Stimulated activated naive CD4-positive, alpha-beta T cell (primary cell): ENCODE measurements around the gene ZNF197.
"Not testable (repeated sequence)": the region's sequence is repeated elsewhere in the genome, so short reads cannot be mapped to it uniquely, and the experiment has no call there.

Source experiments
- DNase-seq, 6 experiments: peaks; one replicate each; lab custom pipeline; 2025; lab: John Stamatoyannopoulos, UW

Gene ZNF197

DNA sequence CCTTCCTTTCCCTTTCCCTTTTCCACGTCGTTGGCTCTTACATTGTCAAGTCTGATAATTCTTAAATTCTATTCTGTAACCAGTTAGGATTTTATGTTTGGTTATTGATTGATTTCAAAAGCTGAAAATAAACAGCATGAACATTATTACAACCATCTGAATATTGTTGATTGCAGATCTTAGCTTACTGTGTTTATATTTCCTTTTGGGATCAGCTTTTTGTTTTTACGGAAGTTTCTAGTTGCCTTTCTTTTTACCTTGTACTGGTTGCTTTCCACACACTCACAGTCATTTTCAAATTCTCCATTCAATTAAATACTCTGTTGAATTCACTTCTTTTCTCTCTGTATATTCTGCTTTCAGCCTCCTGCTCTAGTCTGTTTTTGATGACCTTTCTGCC is 40.3 kb downstream of the ZNF197 start:
- DNase-seq: no peak

DNA sequence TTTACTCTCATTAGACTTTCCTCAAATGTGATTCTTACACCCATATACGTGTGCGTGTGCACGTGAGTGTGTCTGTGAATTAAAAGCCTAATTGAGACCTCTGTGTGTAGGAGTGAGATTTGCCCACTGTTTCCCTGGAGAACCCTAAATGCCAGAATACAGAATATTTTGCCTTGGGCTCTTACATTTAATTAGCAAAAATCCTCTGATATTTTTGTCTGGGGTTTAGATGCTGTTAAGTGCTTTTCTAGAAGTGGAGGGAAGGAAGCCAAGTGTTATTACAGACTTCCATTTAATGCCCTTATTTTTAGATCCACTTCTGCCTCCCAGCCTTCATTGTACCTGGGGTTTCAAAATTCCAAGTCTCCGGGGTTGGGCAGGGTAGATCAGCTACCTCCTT is 41.5 kb downstream of the ZNF197 start:
- DNase-seq: no peak

DNA sequence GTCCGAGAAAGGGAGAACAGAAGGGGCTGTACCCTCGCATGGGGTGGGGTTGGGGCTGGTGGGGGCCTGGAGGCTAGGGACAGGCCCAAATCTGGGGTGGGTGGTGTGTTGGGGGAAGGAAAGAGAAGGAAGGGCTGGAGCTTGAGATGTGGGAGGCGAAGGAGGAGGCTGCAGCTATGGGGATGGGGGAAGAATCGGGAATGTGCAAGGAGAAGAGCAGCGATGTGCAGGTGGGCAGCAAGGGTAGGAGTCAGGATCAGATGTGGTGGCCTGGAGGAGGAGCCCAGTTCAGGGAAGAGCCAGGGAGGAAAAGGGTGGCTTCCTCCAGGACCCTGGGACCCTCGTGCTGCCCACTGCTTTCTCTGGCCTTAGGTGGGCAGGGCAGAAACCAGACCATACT is 44.9 kb downstream of the ZNF197 start:
- DNase-seq: no peak

DNA sequence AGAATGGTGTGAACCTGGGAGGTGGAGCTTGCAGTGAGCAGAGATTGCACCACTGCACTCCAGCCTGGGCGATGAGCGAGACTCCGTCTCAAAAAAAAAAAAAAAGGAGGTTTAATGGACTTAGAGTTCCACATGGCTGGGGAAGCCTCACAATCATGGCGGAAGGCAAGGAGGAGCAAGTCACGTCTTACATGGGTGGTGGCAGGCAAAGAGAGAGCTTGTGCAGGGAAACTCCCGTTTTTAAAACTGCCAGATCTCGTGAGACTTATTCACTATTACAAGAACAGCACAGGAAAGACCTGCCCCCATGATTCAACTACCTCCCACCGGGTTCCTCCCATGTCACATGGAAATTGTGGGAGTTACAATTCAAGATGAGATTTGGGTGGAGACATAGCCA is 48.6 kb downstream of the ZNF197 start:
- DNase-seq: not testable (repeated sequence)

DNA sequence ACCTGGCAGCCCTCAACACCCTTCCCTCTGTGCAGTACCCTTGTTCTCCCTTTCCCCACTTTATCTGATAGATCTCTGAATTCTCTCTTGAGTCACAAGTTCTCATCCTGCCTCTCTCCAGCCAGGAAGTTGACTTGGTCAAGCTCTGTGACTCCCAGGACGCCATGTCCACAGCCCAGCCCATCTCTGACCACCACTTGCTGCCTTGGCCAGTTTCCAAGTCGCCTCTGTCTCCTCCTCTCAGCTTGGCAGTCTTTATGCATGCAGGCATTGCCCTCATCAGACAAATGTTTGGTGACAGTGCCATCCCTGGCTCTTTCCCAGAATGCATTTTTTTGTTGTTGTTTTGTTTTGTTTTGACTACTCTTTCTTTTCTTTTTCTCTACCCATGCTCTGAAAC is 49.4 kb downstream of the ZNF197 start:
- DNase-seq: no peak

DNA sequence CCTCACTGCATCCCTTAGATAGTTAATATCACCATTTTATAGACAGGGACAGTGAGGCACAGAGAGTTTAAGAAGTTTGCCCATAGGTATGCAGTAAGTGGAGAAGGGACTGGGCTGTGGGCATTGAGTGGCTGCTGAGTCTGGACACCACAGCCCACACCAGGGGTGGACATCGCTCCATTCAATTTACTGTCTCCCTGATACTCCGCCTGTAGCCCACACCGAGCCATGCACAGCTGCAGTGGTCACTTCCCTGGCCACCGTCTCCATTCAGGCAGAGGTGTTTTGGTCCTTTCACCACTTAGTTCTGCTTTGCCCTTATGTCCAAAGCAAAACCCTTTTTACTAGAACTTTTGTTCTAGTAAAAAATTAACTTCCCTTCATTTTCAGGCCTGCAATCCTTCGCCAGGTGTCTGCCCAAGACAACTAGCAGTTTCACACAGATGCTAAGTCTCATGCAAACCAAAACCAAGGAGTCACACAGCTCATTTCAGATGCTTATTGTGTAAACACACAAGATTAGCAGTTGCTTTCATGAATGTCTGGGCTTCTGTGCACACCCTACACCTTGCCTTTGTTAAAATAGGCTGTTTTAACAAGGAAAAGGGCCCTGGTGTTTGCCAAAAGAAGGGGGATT is 53.8 kb downstream of the ZNF197 start:
- DNase-seq: no peak

DNA sequence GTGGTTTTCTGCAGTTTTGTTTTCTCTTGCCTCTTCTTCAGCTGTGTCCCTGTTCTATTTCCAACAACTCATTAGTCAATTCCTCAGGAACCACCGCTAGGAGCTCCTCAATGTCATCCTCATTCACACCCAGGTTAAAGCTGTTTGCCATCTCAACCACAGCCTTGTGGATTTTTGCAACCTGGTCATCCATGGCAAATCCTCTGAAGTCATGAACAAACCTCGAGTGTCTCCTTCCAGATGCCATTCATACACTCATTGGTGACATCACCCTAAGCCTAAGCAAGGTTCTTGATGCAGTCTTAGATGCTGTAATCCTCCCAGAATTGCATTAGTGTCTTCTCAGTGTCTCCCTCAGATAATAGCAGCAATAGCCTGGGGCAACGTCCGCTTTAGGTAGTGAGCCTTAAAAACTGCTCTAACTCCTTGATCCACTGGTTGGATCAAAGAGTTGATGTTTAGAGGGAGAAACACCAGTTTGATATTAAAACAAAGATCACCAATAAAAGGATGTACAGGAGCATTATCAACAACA is 56.2 kb downstream of the ZNF197 start:
- no peak for DNase-seq

DNA sequence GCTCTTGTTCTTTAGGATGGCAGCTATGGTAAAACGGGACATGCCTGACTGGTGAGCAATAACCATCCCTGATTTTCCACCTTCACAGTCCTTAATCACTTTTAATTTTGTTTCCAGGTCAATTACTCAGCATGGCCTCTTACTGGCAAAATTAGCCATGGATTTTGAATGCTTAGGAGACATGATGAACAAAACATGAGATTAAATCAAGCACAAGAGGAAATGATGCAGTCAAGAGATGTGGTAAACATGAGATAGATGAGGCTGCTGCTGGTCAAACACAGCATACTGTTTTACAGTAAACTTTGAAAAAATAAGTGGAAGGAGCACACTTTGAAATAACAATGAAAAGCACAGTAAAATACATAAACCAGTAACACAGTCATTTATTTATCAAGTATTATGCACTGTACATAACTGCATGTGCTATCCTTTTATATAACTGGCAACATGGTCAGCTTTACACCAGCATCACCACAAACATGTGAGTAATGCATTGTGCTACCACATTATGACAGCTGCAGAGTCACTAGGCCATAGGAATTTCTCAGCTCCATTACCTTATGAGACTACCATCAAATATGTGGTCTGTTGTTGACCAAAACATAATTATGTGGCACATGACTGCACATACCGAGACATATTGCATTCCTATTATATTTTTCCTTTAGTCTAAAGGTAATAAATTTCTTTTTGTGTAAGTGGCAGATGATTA is 57.5 kb downstream of the ZNF197 start:
- no peak for DNase-seq

DNA sequence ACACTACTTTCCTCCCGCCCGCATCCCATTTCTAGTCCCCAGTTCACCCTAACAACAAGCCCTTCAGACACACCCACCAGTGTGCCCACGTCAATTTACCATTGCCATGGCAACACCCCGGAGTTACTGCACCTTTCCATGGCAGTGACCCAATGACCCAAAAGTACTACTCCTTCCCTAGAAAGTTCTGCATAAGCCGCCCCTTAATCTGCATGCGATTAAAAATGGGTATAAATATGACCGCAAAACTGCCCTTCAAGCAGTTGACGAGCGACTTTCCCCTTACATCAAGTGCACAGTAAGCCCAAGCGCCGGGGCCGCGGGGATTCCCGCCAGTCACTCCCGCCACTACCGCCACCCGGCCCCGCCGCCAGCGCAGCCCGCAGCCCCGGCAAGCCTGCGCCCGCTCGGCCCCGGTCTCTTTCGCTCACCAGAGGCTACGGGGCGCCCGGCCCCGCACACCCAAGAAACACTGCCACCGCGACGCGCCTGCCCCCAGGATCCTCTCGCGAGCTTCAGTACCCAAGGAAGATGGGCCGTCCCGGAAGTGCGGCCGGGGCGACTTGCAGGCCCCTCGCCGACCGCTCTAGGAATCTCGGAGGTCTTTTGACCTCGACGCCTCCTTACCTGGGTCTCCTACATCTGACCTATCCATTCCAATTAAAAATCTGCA is 60.4 kb downstream of the ZNF197 start:
- DNase-seq: peak; percentile 0 to 49 (median 24)

DNA sequence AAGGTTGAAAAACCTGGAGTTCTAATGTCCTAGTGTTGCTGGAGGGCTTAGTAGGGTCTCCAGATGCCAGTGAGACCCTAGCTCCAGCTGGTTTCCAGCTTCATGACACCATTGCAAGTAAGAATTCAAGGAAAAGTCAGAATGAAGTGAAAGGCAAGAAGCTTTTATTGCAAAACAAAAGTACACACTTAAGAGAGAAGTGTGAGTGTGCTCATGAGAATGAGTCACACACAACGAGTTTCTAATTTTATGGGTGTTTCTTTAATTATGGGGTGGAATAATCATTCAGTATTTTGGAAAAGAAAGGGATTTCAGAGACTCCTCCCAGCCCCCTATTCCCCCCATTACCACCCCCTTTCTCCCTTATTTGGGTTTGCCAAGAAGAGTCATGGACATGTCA is 63.1 kb downstream of the ZNF197 start:
- no peak for DNase-seq
